ENCODE data around the gene SPAG9.

DNA sequence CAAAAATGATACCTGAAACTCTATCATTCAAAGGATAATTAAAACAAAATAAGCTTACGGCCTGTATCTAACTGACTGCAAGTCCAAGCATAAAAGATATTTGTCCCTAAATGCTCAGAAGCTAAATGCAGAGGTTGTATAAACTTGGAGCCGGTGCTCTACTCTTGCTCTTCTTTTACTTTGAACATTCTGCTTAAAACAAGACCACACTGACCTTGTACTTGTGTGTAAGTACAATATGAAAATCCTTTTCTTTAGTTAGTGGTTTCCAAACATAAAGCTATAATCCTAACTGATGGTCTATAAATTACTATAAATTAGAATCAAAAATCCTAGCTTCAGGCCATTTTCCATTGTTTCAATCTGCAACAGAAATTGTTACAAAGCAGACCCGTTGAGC is 74.6 kb downstream of the SPAG9 start:
- no peak for TF ChIP-seq EZH2 (optimal IDR thresholded peaks at IDR 0.05; ENCODE audit: low read depth, low read length)
- TF ChIP-seq, protein P1, sequence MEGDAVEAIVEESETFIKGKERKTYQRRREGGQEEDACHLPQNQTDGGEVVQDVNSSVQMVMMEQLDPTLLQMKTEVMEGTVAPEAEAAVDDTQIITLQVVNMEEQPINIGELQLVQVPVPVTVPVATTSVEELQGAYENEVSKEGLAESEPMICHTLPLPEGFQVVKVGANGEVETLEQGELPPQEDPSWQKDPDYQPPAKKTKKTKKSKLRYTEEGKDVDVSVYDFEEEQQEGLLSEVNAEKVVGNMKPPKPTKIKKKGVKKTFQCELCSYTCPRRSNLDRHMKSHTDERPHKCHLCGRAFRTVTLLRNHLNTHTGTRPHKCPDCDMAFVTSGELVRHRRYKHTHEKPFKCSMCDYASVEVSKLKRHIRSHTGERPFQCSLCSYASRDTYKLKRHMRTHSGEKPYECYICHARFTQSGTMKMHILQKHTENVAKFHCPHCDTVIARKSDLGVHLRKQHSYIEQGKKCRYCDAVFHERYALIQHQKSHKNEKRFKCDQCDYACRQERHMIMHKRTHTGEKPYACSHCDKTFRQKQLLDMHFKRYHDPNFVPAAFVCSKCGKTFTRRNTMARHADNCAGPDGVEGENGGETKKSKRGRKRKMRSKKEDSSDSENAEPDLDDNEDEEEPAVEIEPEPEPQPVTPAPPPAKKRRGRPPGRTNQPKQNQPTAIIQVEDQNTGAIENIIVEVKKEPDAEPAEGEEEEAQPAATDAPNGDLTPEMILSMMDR (IDR thresholded peaks at IDR 0.05; ENCODE audit: low read length): no peak

Measured in MM.1S (cell line).